HCT116 (cell line): ENCODE results near the gene SH3GL3. TPM values are rescaled to one million over a fixed set of nuclear protein-coding genes. Genes with fewer than 3 reads are reported as not detected.

Source experiments
- ATAC-seq: fragments of 200-7000 bp; cut with Tn5 transposase; 2 replicates; pipeline ENCODE4 v1.9.1; 2020; ENCODE audit warnings: mild to moderate bottlenecking, moderate library complexity
- BruUV-seq: library from RNA; stranded (reverse); fragments of 400-500 nt; replicated peaks from 2 replicates; lab custom pipeline; 2021; lab: Mats Ljungman, UMichigan
- CTCF ChIA-PET: fragments of 300-600 bp; sonication (Branson Sonifier 250); formaldehyde crosslinking; loops from one replicate; lab custom pipeline; 2021; ENCODE audit warnings: antibody characterized with exemption; lab: Charles Lee
- POLR2A ChIA-PET: fragments of 300-600, 350-600 bp; sonication (Branson Sonifier 250); formaldehyde crosslinking; loops from one replicate; lab custom pipeline; 2021; ENCODE audit warnings: antibody characterized with exemption; lab: Charles Lee
- RAD21 ChIA-PET, 2 experiments: fragments of 300-600 bp; sonication (Branson Sonifier 250); formaldehyde crosslinking; loops; one replicate each; lab custom pipeline; 2023; ENCODE audit warnings: low total read pairs in 2 of 2; ENCODE audit not compliant: uncharacterized antibody in 2 of 2, unreplicated experiment in 2 of 2, low non-redundant PET in 1 of 2; lab: Charles Lee
- DNase-seq: peaks from one replicate; pipeline ENCODE4 v3.0.0-alpha.2; 2010; ENCODE audit warnings: low read depth, low spot score
- H2AFZ ChIP-seq: fragments of 200-600 bp; shearing (Covaris generic), sonication (generic); 2 replicates; pipeline ENCODE4 v1.6.1; 2017; ENCODE audit warnings: low read depth, mixed run types, mixed read lengths, antibody characterized with exemption, low read length; ENCODE audit not compliant: poor library complexity, severe bottlenecking
- H3K27ac ChIP-seq: 2 replicates; pipeline ENCODE4 v1.5.1; 2012; ENCODE audit warnings: low read depth, low read length
- H3K27me3 ChIP-seq: fragments of 200-600 bp; sonication (generic); 2 replicates; pipeline ENCODE4 v1.6.1; 2016; ENCODE audit warnings: mixed run types, low read length, mixed read lengths; ENCODE audit not compliant: insufficient read depth
- H3K36me3 ChIP-seq, 2 experiments: fragments of 200-500 bp in 1 of 2; fragments of 200-600 bp in 1 of 2; sonication (Bioruptor generic) in 1 of 2; sonication (generic) in 1 of 2; 2 replicates each; pipeline versions ENCODE4 v1.5.1 to v1.6.1; 2014 to 2016; ENCODE audit warnings: low read length in 2 of 2, inconsistent platforms in 1 of 2, mixed read lengths in 1 of 2, mixed run types in 1 of 2; ENCODE audit not compliant: insufficient read depth in 2 of 2, control insufficient read depth in 1 of 2
- H3K4me1 ChIP-seq, 2 experiments: fragments of 200-600 bp in 1 of 2; sonication (generic) in 1 of 2; 2 replicates each; pipeline versions ENCODE4 v1.5.1 to v1.6.1; 2012 to 2017; ENCODE audit warnings: low read length in 2 of 2, inconsistent platforms in 1 of 2, mild to moderate bottlenecking in 1 of 2, mixed read lengths in 1 of 2, mixed run types in 1 of 2, moderate library complexity in 1 of 2; ENCODE audit not compliant: insufficient read depth in 2 of 2, control insufficient read depth in 1 of 2
- H3K4me2 ChIP-seq: fragments of 200-600 bp; sonication (generic); 2 replicates; pipeline ENCODE4 v1.6.1; 2017; ENCODE audit warnings: mixed run types, low read length, mixed read lengths
- H3K4me3 ChIP-seq, 2 experiments: fragments of 200-600 bp in 1 of 2; sonication (generic) in 1 of 2; replicated peaks in 1 of 2; 2 replicates each; pipeline ENCODE4 v1.5.1; 2011 to 2016; ENCODE audit warnings: low read length in 2 of 2, control low read depth in 1 of 2, low read depth in 1 of 2, mild to moderate bottlenecking in 1 of 2, mixed read lengths in 1 of 2, mixed run types in 1 of 2
- H3K79me2 ChIP-seq: fragments of 200-600 bp; sonication (generic); 2 replicates; pipeline ENCODE4 v1.6.1; 2017; ENCODE audit warnings: mild to moderate bottlenecking, mixed run types, low read length, moderate library complexity, mixed read lengths; ENCODE audit not compliant: insufficient read depth
- H3K9ac ChIP-seq: fragments of 200-600 bp; sonication (generic); 2 replicates; pipeline ENCODE4 v1.6.1; 2016; ENCODE audit warnings: low read length, mixed read lengths
- H3K9me2 ChIP-seq: fragments of 200-600 bp; sonication (generic), shearing (Covaris generic); 2 replicates; pipeline ENCODE4 v1.6.1; 2017; ENCODE audit warnings: mixed run types, mild to moderate bottlenecking, moderate library complexity; ENCODE audit not compliant: insufficient read depth
- H3K9me3 ChIP-seq, 2 experiments: fragments of 200-500 bp in 1 of 2; fragments of 200-600 bp in 1 of 2; sonication (Bioruptor generic) in 1 of 2; sonication (generic) in 1 of 2; 2 replicates each; pipeline ENCODE4 v1.6.1; 2014 to 2017; ENCODE audit warnings: low read length in 2 of 2, mixed read lengths in 2 of 2, inconsistent platforms in 1 of 2, low read depth in 1 of 2, mild to moderate bottlenecking in 1 of 2, mixed run types in 1 of 2, moderate library complexity in 1 of 2; ENCODE audit not compliant: control insufficient read depth in 1 of 2, insufficient read depth in 1 of 2
- H4K20me1 ChIP-seq: fragments of 200-600 bp; sonication (generic), shearing (Covaris generic); 2 replicates; pipeline ENCODE4 v1.6.1; 2017; ENCODE audit warnings: mixed run types, mild to moderate bottlenecking, moderate library complexity; ENCODE audit not compliant: insufficient read depth
- ATF3 ChIP-seq: IDR thresholded peaks from 2 replicates; pipeline ENCODE4 v1.6.1; 2012
- CBX3 ChIP-seq: IDR thresholded peaks from 2 replicates; pipeline ENCODE4 v1.6.1; 2012; ENCODE audit warnings: low read depth
- CEBPB ChIP-seq: IDR thresholded peaks from 2 replicates; pipeline ENCODE4 v1.6.1; 2012; ENCODE audit warnings: low read depth
- CTCF ChIP-seq, 3 experiments: fragments of 200-600 bp in 1 of 3; sonication (generic) in 1 of 3; IDR thresholded peaks in 2 of 3; conservative IDR thresholded peaks in 1 of 3; 2 replicates each; pipeline ENCODE4 v1.5.1; 2012 to 2017; ENCODE audit warnings: low read depth in 2 of 3, low read length in 2 of 3, antibody characterized with exemption in 1 of 3, borderline replicate concordance in 1 of 3, control low read depth in 1 of 3, mild to moderate bottlenecking in 1 of 3, mixed read lengths in 1 of 3, mixed run types in 1 of 3, moderate library complexity in 1 of 3; ENCODE audit not compliant: insufficient read depth in 1 of 3
- EZH2 ChIP-seq: fragments of 200-600 bp; sonication (generic); IDR thresholded peaks from 2 replicates; pipeline ENCODE4 v1.6.1; 2017; ENCODE audit warnings: antibody characterized with exemption, mixed run types
- EZH2phosphoT487 ChIP-seq: fragments of 200-600 bp; IDR thresholded peaks from 2 replicates; pipeline ENCODE4 v1.6.1; 2018; ENCODE audit warnings: antibody characterized with exemption, borderline replicate concordance
- MAX ChIP-seq: IDR thresholded peaks from 2 replicates; pipeline ENCODE4 v1.6.1; 2012
- POLR2A ChIP-seq: IDR thresholded peaks from 2 replicates; pipeline ENCODE4 v1.7.0; 2011; ENCODE audit warnings: borderline replicate concordance; ENCODE audit not compliant: insufficient read depth, insufficient read length; ENCODE audit errors: extremely low read depth
- POLR2AphosphoS5 ChIP-seq: IDR thresholded peaks from 2 replicates; pipeline ENCODE4 v1.6.1; 2011; ENCODE audit warnings: mild to moderate bottlenecking, low read depth, low read length, moderate library complexity
- RAD21 ChIP-seq: IDR thresholded peaks from 2 replicates; pipeline ENCODE4 v1.6.1; 2012; ENCODE audit warnings: low read depth, mild to moderate bottlenecking
- REST ChIP-seq: IDR thresholded peaks from 2 replicates; pipeline ENCODE4 v1.6.1; 2012; ENCODE audit warnings: low read depth
- SP1 ChIP-seq: IDR thresholded peaks from 2 replicates; pipeline ENCODE4 v1.6.1; 2012; ENCODE audit warnings: low read depth
- SRF ChIP-seq: IDR thresholded peaks from 2 replicates; pipeline ENCODE4 v1.6.1; 2012; ENCODE audit warnings: low read depth
- TCF7L2 ChIP-seq: IDR thresholded peaks from 2 replicates; pipeline ENCODE4 v1.7.0; 2011; ENCODE audit warnings: borderline replicate concordance, inconsistent platforms; ENCODE audit not compliant: insufficient read depth, insufficient read length; ENCODE audit errors: extremely low read depth
- intact Hi-C: fragments of 100-400 bp; cut with micrococcal nuclease; formaldehyde crosslinking; loops from 2 replicates; pipeline ENCODE4 v1.10.0; 2022
- total RNA-seq: library from RNA; stranded (reverse); gene quantifications from one replicate; pipeline ENCODE4 v1.2.1, GENCODE V29; 2021; ENCODE audit not compliant: unreplicated experiment

SH3GL3 gene
- total RNA-seq, 1 experiment from 2014 or later, result 1.3 TPM

- TF ChIP-seq CTCF (IDR thresholded peaks at IDR 0.05 in 2 of 3, conservative IDR thresholded peaks at IDR 0.05 in 1 of 3; ENCODE audit: borderline replicate concordance in 1 of 3, insufficient read depth in 1 of 3, low read depth in 2 of 3, low read length in 2 of 3) (no peak), CBX3 (no peak), POLR2A (no peak)
- TF ChIP-seq, all 23 proteins: peak for 0
Measured at GRCh38 chr15:83643201-83643600, 196.1 kb downstream of the SH3GL3 start (continued).

GRCh38 chr15:83644439-83644838 is 197.3 kb downstream of the SH3GL3 start:
- H3K36me3 ChIP-seq, result no peaks in the 10 kb centered on the region
- BruUV-seq, result no TSS peak
- CTCF ChIA-PET, result interaction anchor here (1.0 kb wide), 2 partner anchors 13 to 391 kb away, joined by 3 to 4 read pairs; no protein-coding TSS in a partner anchor
- no peak for DNase-seq
- no peak for TF ChIP-seq SP1
- no peak for TF ChIP-seq SRF
- TF ChIP-seq, all 23 proteins: peak for 0
- Histone ChIP-seq H2AFZ (no peak overlapping the region), H3K4me1 (no peaks in the 10 kb centered on the region), H3K4me3 (no peak overlapping the region), H3K4me2 (no peak overlapping the region), H4K20me1 (no peaks in the 10 kb centered on the region), H3K9me2 (no peaks in the 10 kb centered on the region), H3K9ac (no peak overlapping the region), H3K9me3 (no peaks in the 10 kb centered on the region), H3K27ac (no peak overlapping the region), H3K79me2 (no peaks in the 10 kb centered on the region), H3K27me3 (peaks cover 6% of the 10 kb centered on the region; the same call in 1 of the 2 replicates)
- intact Hi-C loops, result no loop called here
- ATAC-seq, result no peak
- POLR2A ChIA-PET, result no interaction called here
- RAD21 ChIA-PET, result no interaction called here

- RAD21 ChIA-PET, result no interaction called here
- H3K4me2 ChIP-seq, result no peak overlapping the region
- no peak overlapping the region for H3K4me3 ChIP-seq
- H3K9me3 ChIP-seq, result no peaks in the 10 kb centered on the region
- H3K79me2 ChIP-seq, result no peaks in the 10 kb centered on the region
- no peak overlapping the region for H2AFZ ChIP-seq
- ATAC-seq, result no peak
- no peak for DNase-seq
- H3K27me3 ChIP-seq, result peaks cover 17% of the 10 kb centered on the region
- POLR2A ChIA-PET, result no interaction called here
- no peaks in the 10 kb centered on the region for H3K9me2 ChIP-seq
- CTCF ChIA-PET, result no interaction called here
- no TSS peak for BruUV-seq
- H3K9ac ChIP-seq, result no peak overlapping the region
- H3K27ac ChIP-seq, result no peak overlapping the region
- intact Hi-C loops, result no loop called here
- H3K4me1 ChIP-seq, result no peaks in the 10 kb centered on the region
- no peaks in the 10 kb centered on the region for H3K36me3 ChIP-seq
- H4K20me1 ChIP-seq, result no peaks in the 10 kb centered on the region
- TF ChIP-seq MAX, result no peak
- TF ChIP-seq CEBPB, result no peak
- no peak for TF ChIP-seq RAD21
- TF ChIP-seq ATF3, result no peak
- TF ChIP-seq REST, result no peak
- no peak for TF ChIP-seq EZH2
- TF ChIP-seq EZH2phosphoT487, result no peak
- TF ChIP-seq POLR2AphosphoS5, result no peak
- no peak for TF ChIP-seq TCF7L2
Measured at GRCh38 chr15:83650831-83651230, 203.7 kb downstream of the SH3GL3 start.
